HepG2 (cell line): ENCODE results near the gene FXYD5. TPM values are rescaled to one million over a fixed set of nuclear protein-coding genes. Genes with fewer than 3 reads are reported as not detected.

Experiments
- ATAC-seq: fragments of 200-7000 bp; cut with Tn5 transposase; 3 replicates; pipeline ENCODE4 v1.9.1; 2020; ENCODE audit warnings: mild to moderate bottlenecking, moderate library complexity
- BruUV-seq: library from RNA; stranded (reverse); fragments of 400-500 nt; replicated peaks from 2 replicates; lab custom pipeline; 2021; lab: Mats Ljungman, UMichigan
- CTCF ChIA-PET: fragments of 300-600 bp; formaldehyde crosslinking; extraction: SDS; loops from one replicate; lab custom pipeline; 2021; ENCODE audit warnings: low total read pairs, inconsistent platforms, low intra/inter-chr PET ratio; lab: Yijun Ruan, JAX
- POLR2A ChIA-PET: fragments of 350-600 bp; sonication (Branson Sonifier 250); formaldehyde crosslinking; loops from one replicate; lab custom pipeline; 2020; ENCODE audit warnings: antibody characterized with exemption, inconsistent platforms; lab: Yijun Ruan, JAX
- DNase-seq: peaks from one replicate; pipeline ENCODE4 v3.0.0-alpha.2; 2015; ENCODE audit warnings: low spot score
- FAIRE-seq: peaks from 3 replicates; lab custom pipeline; 2011; peaks lifted over from hg19 to GRCh38; lab: Jason Lieb, UNC
- H2AFZ ChIP-seq: one replicate; pipeline ENCODE4 v1.6.1; 2011; ENCODE audit warnings: low read length, inconsistent platforms
- H3K27ac ChIP-seq: fragments of 300-600 bp; 3 replicates; pipeline ENCODE4 v1.8.0; 2011; ENCODE audit warnings: mixed run types, mild to moderate bottlenecking, mixed read lengths, low read length, inconsistent platforms; ENCODE audit not compliant: insufficient read depth; ENCODE audit errors: extremely low read length
- H3K27me3 ChIP-seq, 2 experiments: fragments of 200-600 bp in 1 of 2; 2 replicates in 1 of 2; 3 replicates in 1 of 2; pipeline versions ENCODE4 v1.6.0 to v1.8.0; 2011; ENCODE audit warnings: low read length in 2 of 2, mild to moderate bottlenecking in 2 of 2, moderate library complexity in 2 of 2, inconsistent platforms in 1 of 2; ENCODE audit not compliant: insufficient read depth in 2 of 2, control insufficient read depth in 1 of 2
- H3K36me3 ChIP-seq, 2 experiments: fragments of 200-600 bp in 1 of 2; replicated peaks in 1 of 2; 2 replicates in 1 of 2; 3 replicates in 1 of 2; pipeline versions ENCODE4 v1.5.1 to v1.8.0; 2011; ENCODE audit warnings: low read length in 2 of 2, inconsistent platforms in 1 of 2; ENCODE audit not compliant: insufficient read depth in 2 of 2, control insufficient read depth in 1 of 2
- H3K4me1 ChIP-seq: 2 replicates; pipeline ENCODE4 v1.5.1; 2012; ENCODE audit warnings: low read length, inconsistent platforms; ENCODE audit not compliant: insufficient read depth
- H3K4me2 ChIP-seq: 2 replicates; pipeline ENCODE4 v1.6.0; 2011; ENCODE audit warnings: low read depth, low read length, inconsistent platforms
- H3K4me3 ChIP-seq, 3 experiments: fragments of 200-600 bp in 1 of 3; sonication (generic), shearing (Covaris generic) in 1 of 3; replicated peaks in 1 of 3; 2 replicates each; pipeline ENCODE4 v1.5.1; 2011 to 2016; ENCODE audit warnings: low read length in 3 of 3, inconsistent platforms in 2 of 3, low read depth in 2 of 3, mild to moderate bottlenecking in 2 of 3, control low read depth in 1 of 3, mixed read lengths in 1 of 3; ENCODE audit not compliant: insufficient read depth in 1 of 3
- H3K79me2 ChIP-seq: one replicate; pipeline ENCODE4 v1.6.1; 2011; ENCODE audit warnings: low read length, inconsistent platforms; ENCODE audit not compliant: insufficient read depth
- H3K9ac ChIP-seq: 2 replicates; pipeline ENCODE4 v1.6.0; 2011; ENCODE audit warnings: mild to moderate bottlenecking, low read depth, low read length, inconsistent platforms; ENCODE audit not compliant: insufficient read depth
- H3K9me3 ChIP-seq: 2 replicates; pipeline ENCODE4 v1.5.1; 2012; ENCODE audit warnings: mild to moderate bottlenecking, low read length
- H4K20me1 ChIP-seq: 2 replicates; pipeline ENCODE4 v1.6.0; 2011; ENCODE audit warnings: inconsistent platforms, mild to moderate bottlenecking, low read length, moderate library complexity; ENCODE audit not compliant: insufficient read depth
- ZNF468 ChIP-seq: sonication (generic); formaldehyde crosslinking; IDR thresholded peaks from 2 replicates; pipeline ENCODE4 v1.8.0; 2022; ENCODE audit warnings: mild to moderate bottlenecking, moderate library complexity, missing genetic modification reagents
- ZNF772 ChIP-seq: sonication (generic); formaldehyde crosslinking; IDR thresholded peaks from 2 replicates; pipeline ENCODE4 v1.5.0; 2020; ENCODE audit warnings: mild to moderate bottlenecking, missing genetic modification reagents
- WGBS: methylation state at CpG from one replicate; pipeline ENCODE4 v1.1.6; 2017; ENCODE audit warnings: low lambda C conversion rate; 5-methylcytosine and 5-hydroxymethylcytosine counted together
- in situ Hi-C: cut with HindIII; loops from 2 replicates; pipeline ENCODE4 v1.10.0; 2017; ENCODE audit warnings: low pct_unique_long_range_greater_than_20kb; ENCODE audit not compliant: extremely low pct_ligation_motif_present
- intact Hi-C: fragments of 100-400 bp; cut with micrococcal nuclease; formaldehyde crosslinking; loops from one replicate; pipeline ENCODE4 v1.10.0; 2022; ENCODE audit not compliant: unreplicated experiment
- polyA plus RNA-seq, 8 experiments: library from polyadenylated mRNA; depleted of rRNA in 3 of 8; stranded (reverse) in 7 of 8; unstranded in 1 of 8; fragments of >200 nt; fragmentation: Illumina TruSeq in 4 of 8; extraction: Trizol in 4 of 8; gene quantifications; 2 replicates each; pipeline versions ENCODE4 v1.2.1 to v1.2.3, GENCODE V29; 2011 to 2016; ENCODE audit warnings: low read depth in 4 of 8, missing spikeins in 1 of 8, mixed read lengths in 1 of 8; ENCODE audit not compliant: insufficient read depth in 1 of 8
- total RNA-seq, 5 experiments: library from RNA; depleted of rRNA; stranded (reverse); fragments of >200 nt; fragmentation: Illumina TruSeq; extraction: Trizol; gene quantifications; 2 replicates each; pipeline ENCODE4 v1.2.3, GENCODE V29; 2016; ENCODE audit warnings: low read depth in 1 of 5
- TF ChIP-seq, protein P1 (sequence below): sonication (generic); formaldehyde crosslinking; IDR thresholded peaks from 2 replicates; pipeline ENCODE4 v1.4.0; 2020; ENCODE audit warnings: mild to moderate bottlenecking, missing genetic modification reagents
- TF ChIP-seq, protein P2 (sequence below): sonication (generic); formaldehyde crosslinking; IDR thresholded peaks from one replicate; pipeline ENCODE4 v1.5.1; 2020; ENCODE audit warnings: mild to moderate bottlenecking, missing genetic modification reagents; ENCODE audit errors: not compliant biosample characterization

The FXYD5 gene
- total and polyA plus RNA-seq, 2 of the 13 experiments (the other 11 are each of a cell fraction or from before 2014, with no cell fraction given): 0.65 TPM; not detected in 1

DNA sequence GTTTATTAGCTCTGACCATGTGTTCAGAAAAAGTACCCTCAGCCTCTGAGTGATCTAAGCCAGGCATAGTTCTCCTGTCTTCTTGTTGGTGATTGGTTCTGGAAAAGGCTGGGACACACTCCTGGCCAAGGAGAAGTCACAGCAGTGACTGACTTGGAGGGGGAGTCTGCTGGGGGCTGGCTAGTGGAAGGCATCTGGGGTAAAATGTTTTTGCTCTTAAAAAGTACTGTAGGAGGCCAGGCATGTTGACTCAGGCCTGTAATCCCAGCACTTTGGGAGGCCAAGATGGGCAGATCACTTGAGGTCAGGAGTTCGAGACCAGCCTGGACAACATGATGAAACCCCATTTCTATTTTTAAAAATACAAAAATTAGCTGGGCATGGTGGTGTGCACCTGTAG is 52.3 kb downstream of the FXYD5 start (continued):
- no peak for TF ChIP-seq ZNF772 (CRISPR knock-in tag)
- TF ChIP-seq ZNF468 (CRISPR knock-in tag): no peak
- TF ChIP-seq, protein P1, sequence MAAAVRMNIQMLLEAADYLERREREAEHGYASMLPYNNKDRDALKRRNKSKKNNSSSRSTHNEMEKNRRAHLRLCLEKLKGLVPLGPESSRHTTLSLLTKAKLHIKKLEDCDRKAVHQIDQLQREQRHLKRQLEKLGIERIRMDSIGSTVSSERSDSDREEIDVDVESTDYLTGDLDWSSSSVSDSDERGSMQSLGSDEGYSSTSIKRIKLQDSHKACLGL (CRISPR knock-in tag): no peak

DNA sequence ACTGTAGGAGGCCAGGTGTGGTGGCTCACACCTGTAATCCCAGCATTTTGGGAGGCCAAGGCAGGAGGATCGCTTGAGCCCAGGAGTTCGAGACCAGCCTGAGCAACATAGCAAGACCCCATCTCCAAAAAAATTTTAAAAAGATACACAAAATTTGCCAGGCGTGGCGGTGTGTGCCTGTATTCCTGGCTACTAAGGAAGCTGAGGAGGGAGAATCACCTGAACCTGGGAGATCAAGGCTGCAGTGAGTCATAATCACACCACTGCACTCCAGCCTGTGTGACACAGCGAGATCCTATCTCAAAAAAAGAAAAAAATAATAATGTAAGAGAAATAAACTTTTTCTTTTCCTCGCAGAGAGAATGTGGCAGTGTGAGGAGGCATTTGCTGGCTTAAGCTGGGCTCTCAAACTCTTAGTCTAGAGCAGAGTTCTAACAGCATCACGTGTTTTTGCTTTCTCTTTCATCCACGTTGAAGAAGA is 52.9 kb downstream of the FXYD5 start:
- 21% methylated on average over 8 of the region's 8 CpGs for WGBS
- no TSS peak for BruUV-seq
- H3K9ac ChIP-seq: no peak overlapping the region
- no peak for DNase-seq
- no peak overlapping the region for H3K4me3 ChIP-seq
- POLR2A ChIA-PET: no interaction called here
- intact Hi-C loops (no loop called here), in situ Hi-C loops (no loop called here)
- H3K36me3 ChIP-seq: no peaks in the 10 kb centered on the region
- CTCF ChIA-PET: no interaction called here
- no peak overlapping the region for H3K27ac ChIP-seq
- ATAC-seq: no peak
- no peaks in the 10 kb centered on the region for H4K20me1 ChIP-seq
- H3K27me3 ChIP-seq: no peaks in the 10 kb centered on the region; a peak in 2 of 5 replicates
- H3K9me3 ChIP-seq: no peaks in the 10 kb centered on the region
- no peaks in the 10 kb centered on the region for H3K79me2 ChIP-seq
- H3K4me2 ChIP-seq: no peak overlapping the region
- peaks cover 17% of the 10 kb centered on the region for H3K4me1 ChIP-seq
- FAIRE-seq: no peak
- no peak overlapping the region for H2AFZ ChIP-seq
- TF ChIP-seq, protein P2, sequence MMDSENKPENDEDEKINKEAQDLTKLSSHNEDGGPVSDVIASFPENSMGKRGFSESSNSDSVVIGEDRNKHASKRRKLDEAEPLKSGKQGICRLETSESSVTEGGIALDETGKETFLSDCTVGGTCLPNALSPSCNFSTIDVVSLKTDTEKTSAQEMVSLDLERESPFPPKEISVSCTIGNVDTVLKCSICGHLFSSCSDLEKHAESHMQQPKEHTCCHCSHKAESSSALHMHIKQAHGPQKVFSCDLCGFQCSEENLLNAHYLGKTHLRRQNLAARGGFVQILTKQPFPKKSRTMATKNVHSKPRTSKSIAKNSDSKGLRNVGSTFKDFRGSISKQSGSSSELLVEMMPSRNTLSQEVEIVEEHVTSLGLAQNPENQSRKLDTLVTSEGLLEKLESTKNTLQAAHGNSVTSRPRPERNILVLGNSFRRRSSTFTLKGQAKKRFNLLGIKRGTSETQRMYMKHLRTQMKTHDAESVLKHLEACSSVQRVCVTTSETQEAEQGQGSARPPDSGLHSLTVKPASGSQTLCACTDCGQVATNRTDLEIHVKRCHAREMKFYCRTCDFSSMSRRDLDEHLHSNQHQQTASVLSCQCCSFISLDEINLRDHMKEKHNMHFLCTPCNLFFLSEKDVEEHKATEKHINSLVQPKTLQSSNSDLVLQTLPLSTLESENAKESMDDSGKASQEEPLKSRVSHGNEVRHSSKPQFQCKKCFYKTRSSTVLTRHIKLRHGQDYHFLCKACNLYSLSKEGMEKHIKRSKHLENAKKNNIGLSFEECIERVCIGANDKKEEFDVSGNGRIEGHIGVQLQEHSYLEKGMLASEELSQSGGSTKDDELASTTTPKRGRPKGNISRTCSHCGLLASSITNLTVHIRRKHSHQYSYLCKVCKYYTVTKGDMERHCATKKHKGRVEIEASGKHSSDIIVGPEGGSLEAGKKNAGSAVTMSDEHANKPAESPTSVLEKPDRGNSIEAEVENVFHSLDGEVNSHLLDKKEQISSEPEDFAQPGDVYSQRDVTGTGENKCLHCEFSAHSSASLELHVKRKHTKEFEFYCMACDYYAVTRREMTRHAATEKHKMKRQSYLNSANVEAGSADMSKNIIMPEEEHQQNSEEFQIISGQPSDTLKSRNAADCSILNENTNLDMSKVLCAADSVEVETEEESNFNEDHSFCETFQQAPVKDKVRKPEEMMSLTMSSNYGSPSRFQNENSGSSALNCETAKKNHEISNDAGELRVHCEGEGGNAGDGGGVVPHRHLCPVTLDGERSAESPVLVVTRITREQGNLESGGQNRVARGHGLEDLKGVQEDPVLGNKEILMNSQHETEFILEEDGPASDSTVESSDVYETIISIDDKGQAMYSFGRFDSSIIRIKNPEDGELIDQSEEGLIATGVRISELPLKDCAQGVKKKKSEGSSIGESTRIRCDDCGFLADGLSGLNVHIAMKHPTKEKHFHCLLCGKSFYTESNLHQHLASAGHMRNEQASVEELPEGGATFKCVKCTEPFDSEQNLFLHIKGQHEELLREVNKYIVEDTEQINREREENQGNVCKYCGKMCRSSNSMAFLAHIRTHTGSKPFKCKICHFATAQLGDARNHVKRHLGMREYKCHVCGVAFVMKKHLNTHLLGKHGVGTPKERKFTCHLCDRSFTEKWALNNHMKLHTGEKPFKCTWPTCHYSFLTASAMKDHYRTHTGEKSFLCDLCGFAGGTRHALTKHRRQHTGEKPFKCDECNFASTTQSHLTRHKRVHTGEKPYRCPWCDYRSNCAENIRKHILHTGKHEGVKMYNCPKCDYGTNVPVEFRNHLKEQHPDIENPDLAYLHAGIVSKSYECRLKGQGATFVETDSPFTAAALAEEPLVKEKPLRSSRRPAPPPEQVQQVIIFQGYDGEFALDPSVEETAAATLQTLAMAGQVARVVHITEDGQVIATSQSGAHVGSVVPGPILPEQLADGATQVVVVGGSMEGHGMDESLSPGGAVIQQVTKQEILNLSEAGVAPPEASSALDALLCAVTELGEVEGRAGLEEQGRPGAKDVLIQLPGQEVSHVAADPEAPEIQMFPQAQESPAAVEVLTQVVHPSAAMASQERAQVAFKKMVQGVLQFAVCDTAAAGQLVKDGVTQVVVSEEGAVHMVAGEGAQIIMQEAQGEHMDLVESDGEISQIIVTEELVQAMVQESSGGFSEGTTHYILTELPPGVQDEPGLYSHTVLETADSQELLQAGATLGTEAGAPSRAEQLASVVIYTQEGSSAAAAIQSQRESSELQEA: no peak
